ENCODE results near the gene STON2. TPM values are rescaled to one million over a fixed set of nuclear protein-coding genes. Genes with fewer than 3 reads are reported as not detected.
A peak's percentile ranks its signal among the peaks of the same experiment; 100 is the strongest.
"Not testable (repeated sequence)": the region's sequence is repeated elsewhere in the genome, so short reads cannot be mapped to it uniquely, and the experiment has no call there.

The STON2 gene
- total RNA-seq, 1 donor = 3.3 TPM

GRCh38 chr14:81385886-81386285 is 14.2 kb downstream of the STON2 start:
- no peak for DNase-seq (ENCODE audit: low read depth)
- H3K4me3 ChIP-seq (ENCODE audit: low read depth, low read length) = no peak overlapping the region
- TF ChIP-seq, protein P1, sequence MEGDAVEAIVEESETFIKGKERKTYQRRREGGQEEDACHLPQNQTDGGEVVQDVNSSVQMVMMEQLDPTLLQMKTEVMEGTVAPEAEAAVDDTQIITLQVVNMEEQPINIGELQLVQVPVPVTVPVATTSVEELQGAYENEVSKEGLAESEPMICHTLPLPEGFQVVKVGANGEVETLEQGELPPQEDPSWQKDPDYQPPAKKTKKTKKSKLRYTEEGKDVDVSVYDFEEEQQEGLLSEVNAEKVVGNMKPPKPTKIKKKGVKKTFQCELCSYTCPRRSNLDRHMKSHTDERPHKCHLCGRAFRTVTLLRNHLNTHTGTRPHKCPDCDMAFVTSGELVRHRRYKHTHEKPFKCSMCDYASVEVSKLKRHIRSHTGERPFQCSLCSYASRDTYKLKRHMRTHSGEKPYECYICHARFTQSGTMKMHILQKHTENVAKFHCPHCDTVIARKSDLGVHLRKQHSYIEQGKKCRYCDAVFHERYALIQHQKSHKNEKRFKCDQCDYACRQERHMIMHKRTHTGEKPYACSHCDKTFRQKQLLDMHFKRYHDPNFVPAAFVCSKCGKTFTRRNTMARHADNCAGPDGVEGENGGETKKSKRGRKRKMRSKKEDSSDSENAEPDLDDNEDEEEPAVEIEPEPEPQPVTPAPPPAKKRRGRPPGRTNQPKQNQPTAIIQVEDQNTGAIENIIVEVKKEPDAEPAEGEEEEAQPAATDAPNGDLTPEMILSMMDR (IDR thresholded peaks at IDR 0.05; ENCODE audit: insufficient read depth, low read length) = no peak

- no peak for DNase-seq (ENCODE audit: low read depth)
- no peak overlapping the region for H3K4me3 ChIP-seq (ENCODE audit: low read depth, low read length)
- TF ChIP-seq, protein P1 (IDR thresholded peaks at IDR 0.05; ENCODE audit: insufficient read depth, low read length) = no peak
Measured at GRCh38 chr14:81385419-81385818, 14.7 kb downstream of the STON2 start.

DNA sequence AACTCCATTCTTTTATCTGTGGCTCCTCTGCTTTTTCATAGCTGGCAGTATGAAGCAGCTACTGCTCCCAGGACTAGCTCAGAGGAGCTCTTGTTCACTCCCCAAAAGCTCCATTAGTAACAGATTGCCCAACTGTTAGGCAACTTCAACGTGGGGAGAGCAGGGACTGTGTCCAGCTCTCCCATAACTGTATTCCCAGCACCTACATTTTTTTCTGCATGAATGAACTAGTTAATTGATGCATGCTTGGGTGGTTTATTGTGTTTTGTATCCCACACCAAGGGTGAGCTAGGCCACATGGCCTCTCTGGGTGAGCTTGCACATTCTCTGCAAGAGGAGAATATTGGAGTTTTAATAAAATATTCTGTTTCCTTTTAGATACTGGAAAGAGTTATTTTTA is 15.2 kb downstream of the STON2 start:
- DNase-seq (ENCODE audit: low read depth) = peak; percentile 50
- no peak overlapping the region for H3K4me3 ChIP-seq (ENCODE audit: low read depth, low read length)
- TF ChIP-seq, protein P1 (IDR thresholded peaks at IDR 0.05; ENCODE audit: insufficient read depth, low read length) = no peak

DNA sequence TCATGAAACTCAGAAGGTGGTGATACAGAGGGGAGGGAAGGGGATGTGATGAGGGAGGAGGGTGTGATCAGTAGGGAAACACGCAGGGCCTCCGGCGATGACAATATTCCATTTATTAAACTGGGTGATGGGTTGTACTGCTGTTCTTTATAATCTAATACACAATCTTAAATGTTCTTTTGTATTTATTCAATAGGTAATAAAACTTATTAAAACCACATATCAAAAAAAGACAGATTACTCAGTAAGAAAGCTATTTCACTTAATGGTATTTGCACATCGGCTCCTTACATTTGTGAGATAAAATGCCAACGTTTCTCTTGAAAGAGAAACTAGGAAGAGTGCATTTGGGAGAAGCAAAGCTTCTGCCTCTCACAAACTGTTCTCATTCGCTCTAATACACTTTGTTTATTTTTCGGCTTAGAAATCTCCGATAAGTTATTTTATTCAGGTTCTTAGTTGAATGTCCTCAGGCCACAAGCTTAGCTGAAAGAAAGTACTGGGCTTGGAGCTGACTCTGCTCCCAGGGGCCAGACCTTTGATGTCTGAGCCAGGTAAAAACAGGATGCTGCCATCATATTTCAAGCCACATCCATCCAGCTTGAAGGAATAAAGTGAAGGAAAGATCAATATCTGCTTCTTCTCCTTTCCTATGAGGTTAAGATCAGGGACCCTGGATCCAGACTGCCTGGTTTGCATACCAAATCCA is 17.5 kb downstream of the STON2 start:
- TF ChIP-seq, protein P1 (IDR thresholded peaks at IDR 0.05; ENCODE audit: insufficient read depth, low read length) = no peak
- H3K4me3 ChIP-seq (ENCODE audit: low read depth, low read length) = no peak overlapping the region
- no peak for DNase-seq (ENCODE audit: low read depth)

DNA sequence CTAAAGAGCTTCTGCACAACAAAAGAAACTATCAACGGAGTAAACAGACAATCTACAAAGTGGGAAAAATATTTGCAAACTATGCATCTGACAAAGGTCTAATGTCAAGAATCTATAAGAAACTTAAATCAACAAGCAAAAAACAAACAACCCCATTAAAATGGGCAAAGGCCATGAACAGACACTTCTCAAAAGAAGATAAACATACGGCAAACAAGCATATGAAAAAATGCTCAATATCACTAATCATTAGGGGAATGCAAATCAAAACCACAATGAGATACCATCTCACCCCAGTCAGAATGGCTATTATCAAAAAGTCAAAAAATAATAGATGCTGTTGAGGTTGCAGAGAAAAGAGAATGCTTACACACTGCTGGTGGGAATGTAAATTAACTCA is 20.1 kb downstream of the STON2 start:
- H3K4me3 ChIP-seq (ENCODE audit: low read depth, low read length); DNase-seq (ENCODE audit: low read depth): not testable (repeated sequence)

DNA sequence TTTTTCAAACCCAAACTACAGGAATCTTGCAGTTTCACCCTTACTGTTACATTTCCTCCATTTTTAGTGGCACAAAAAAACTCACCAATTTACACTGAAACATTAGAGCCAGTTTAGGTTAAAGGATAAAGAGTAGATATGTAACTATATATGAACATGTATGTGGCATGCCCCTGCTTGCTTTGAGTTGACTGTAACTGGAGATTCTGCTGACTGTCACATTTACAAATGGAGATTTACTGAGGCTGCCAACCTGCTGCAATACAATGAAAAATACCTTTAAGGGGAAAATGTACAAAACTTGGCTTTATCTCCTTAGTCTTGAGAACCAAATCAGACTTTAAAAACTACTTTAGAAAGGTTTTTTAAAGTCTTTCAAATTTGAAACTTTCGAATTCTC is 28.3 kb downstream of the STON2 start:
- H3K4me3 ChIP-seq (ENCODE audit: low read depth, low read length) = no peak overlapping the region
- DNase-seq (ENCODE audit: low read depth) = no peak
- TF ChIP-seq, protein P1 (IDR thresholded peaks at IDR 0.05; ENCODE audit: insufficient read depth, low read length) = no peak

DNA sequence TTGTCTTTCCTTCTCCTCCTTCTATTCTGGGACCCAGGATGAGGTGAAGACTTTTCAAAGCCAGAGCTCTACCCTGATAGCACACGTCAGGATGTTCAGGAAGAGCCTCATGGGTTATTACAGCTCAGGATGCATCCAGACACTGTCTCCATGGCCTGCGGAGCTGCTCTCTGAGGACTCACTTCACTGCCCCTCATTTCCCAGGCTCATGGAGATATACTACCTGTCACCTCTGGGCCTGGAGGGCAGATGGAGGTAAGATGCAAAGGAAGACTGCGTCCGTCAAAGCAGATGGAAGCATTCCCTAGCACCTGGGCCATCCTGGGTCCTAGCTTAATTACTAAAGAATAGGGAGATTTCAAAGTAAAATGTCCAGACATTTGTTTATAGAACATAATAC is 32.6 kb downstream of the STON2 start:
- DNase-seq (ENCODE audit: low read depth) = no peak
- no peak overlapping the region for H3K4me3 ChIP-seq (ENCODE audit: low read depth, low read length)
- TF ChIP-seq, protein P1 (IDR thresholded peaks at IDR 0.05; ENCODE audit: insufficient read depth, low read length) = no peak

Data from fibroblast of the aortic adventitia (primary cell).